Stimulated activated CD4-positive, alpha-beta T cell treated with anti-CD3 and anti-CD28 coated beads, Interleukin-4, amount 100 ng/mL, for 4 hours (primary cell): ENCODE results near the gene RAD23A.
A peak's percentile ranks its signal among the peaks of the same experiment; 100 is the strongest.

ENCODE experiments used
- DNase-seq, 2 experiments: peaks; one replicate each; pipeline ENCODE4 v3.0.0-alpha.2; 2020

Gene RAD23A

DNA sequence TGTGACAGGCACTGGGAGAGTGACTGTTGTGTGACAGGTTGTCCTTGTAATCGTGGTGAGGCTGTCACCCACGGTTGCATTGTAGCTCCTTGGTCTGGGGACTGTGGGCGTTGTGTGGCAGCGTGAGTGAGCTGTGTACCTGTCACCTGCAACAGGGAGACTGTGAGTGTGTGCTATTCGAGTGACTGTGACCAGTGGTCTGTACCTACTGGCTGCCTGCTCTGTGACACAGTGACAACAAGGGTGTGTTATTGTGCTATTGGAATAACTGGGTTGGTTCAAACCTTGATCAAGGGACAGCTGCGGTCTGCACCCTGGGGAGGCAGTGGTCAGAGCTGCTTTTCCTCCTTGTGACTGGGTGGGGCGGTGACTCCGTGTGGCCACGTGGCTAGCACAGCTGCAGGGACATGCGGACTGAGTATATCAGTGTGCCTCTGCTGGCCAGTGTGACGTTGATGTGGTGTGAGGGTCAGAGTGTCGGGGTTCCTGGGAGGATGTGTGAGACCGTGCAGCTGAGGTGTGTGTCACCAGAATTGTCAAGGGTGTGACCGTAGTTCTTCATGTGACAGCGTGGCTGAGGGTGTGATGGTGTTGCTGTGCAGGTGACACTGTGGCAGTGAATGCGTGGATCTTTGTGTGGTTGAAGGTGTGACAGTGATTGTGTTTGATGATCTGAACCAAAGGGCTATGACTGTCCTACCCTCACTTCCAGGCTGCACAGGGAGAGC is 39.6 kb downstream of the RAD23A start:
- DNase-seq = no peak

DNA sequence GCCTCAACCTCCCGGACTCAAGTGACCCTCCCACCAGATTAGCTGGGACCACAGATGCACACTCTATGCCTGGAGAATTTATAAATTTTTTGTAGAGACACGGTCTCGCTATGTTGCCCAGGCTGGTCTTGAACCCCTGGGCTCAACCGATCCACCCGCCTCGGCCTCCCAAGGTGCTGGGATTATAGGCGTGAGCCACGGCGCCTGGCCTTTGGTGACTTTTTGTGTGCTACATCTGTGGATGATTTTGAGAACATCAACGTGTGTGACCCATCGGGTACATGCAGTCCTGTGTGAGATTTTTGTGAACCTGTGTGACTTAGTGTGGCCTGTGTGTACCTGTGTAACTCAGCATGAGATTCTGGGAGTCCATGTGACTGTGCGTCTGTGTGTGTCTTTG is 41.1 kb downstream of the RAD23A start:
- DNase-seq = no peak

DNA sequence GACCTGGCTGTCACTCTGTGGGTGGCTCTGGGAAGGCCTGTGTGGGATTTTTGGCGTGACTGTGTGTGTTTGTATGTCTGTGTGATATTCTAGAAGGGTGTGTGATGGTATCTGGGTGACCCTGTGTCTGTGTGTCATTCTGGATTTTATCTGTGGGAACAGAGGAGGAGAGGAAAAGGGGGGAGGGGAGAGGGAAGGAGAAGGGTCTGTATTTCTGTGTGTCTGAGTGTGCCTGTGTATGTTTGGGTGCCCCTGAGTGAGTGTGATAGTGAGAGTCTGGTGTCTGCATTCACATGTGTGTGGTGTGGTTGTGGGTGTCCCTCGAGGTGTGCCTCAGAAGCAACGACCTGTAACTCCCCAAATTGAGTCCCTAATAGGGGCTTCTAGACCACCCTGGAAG is 41.5 kb downstream of the RAD23A start:
- no peak for DNase-seq

DNA sequence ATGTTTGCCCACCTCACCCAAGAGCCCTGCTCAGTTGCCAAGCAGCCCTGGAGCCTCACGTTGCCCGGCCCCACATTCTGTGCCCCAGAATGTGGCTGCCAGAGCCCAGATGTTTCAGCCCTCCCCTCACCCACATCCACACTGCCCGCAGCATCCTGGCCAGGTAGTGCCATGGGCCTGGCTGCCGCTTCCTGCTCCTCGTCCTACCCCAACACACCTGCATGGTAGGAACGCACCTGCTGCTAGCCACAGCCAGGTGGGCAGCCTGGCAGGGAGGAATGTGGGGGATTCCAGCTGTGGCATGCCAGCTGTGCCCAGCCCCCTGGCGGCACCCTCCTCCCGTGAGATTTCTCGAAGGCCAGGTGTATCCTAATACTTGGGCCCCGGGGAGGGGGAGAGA is 42.1 kb downstream of the RAD23A start:
- DNase-seq = no peak

DNA sequence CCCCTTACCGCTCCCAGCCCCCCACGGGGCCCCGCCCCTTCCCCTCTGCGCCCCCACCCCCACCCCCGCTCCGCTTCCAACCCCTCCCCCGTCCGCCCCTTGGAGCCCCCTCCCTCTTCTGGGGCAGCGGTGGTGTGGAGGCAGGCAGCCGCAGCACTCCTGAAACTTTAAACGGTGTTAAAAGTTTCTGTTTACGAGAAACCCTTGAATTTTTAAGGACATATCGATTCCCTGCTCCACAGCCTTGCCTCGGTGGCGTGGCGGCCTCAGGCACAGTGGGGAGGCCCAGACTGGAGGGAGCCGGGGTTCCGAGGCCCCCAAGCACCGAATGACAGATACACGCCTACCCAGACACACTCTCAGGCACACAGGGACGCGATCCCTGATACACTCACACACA is 44.8 kb downstream of the RAD23A start:
- no peak for DNase-seq

DNA sequence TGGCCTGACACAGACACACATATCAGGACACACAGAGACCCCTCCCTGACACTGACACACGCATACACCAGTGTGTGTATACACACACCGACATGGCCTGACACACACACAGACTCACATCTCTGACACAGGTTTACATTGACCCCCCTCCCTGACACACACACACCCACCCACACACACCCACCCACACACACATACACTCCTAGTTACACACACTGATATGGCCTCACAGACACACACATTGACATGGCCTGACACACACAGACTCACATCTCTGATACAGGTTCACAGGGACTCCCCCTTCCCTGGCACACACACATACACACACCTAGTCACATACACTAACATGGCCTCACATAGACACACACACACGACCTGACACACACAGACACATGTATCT is 45.2 kb downstream of the RAD23A start:
- DNase-seq = no peak

DNA sequence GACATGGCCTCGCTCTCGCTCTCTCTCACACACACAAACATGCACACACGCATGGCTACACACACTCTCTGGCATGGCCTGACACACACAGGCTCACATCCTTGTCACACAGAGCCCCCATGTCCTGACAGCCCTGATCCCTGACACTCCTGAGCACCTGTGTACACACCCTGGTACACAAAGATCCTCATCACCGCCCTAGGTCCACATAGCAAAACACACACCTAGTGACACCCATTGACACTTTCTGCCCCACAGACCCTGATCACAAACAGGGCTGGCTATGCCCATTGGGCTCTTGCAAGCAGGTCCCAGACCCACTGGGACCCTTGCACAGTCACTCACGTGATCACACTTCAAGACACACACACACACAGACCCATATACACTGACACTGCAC is 45.6 kb downstream of the RAD23A start:
- DNase-seq = no peak

DNA sequence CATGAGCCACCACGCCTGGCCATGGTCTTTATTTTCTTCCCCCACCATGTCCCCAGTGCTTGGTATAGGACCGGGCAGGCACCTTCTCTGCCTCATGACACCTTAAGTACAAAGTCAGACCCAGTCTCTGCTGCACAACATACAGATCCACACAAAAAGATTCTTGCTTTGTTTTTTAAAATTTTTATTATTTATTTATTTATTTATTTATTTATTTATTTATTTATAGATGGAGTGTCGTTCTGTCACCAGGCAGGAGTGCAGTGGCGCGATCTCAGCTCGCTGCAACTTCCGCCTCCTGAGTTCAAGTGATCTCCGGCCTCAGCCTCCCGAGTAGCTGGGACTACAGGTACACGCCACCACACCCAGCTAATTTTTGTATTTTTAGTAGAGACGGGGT is 47.1 kb downstream of the RAD23A start:
- no peak for DNase-seq

DNA sequence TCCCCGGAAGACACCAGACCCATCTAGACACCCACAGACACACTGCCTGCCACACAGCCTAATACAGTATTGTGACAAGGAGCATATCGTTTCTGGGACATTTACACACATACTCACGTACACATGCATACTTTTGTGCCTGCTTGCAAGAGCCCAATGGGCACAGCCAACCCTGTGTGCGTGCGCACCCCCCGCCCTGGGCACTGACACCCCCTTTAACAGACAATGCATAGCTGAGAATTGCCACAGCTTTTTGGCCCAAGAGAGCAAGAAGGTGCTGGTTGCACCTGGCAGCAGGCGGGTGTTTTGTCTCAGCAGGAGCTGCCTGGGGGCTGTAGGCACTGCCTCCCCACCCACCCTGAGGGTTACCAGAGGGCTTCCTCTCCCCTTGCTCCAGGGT is 47.9 kb downstream of the RAD23A start:
- no peak for DNase-seq

DNA sequence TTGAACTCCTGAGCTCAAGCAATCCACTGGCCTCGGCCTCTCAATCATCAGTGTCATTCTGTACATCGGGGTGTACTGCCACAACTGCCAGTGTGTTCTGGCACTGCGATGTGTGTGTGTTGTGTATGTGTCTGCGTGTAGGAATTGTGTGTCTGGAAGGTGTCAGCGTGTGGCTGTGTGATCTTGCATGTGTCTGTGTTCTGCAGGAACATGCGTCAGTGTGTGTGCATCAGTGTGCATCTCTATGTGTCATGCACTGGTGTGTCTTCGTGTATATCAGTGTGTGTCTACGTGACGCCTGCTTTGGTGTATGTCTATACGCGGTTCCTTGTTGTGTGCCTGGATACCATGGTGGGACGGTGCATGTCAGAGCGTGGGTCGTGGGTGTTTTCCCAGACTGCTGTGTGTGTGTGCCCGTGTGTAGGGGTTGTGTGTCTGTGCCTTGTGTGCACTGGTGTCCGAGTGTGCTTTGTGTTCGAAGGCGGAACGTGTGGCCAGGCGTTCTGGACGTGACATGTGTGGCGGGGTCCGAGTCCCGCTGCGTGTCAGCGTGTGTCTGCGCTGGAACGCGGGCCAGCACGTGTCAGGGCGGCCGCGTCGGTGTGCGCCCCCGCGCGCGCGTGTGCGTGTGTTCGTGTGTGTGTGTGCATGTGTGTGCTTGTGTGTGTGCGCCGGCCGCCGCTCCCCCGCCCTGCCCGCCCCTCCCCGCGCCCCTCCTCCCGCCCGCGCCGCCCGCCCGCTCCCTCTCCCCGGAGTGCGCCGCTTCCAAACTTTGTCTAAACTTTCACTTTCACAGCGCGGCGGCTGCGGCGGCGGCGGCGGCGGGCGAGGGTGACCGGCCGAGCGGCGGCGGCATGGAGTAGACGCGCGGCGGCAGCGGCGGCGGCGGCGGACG is 49.3 kb downstream of the RAD23A start, which contains the start of gene NFIX:
TSS of gene NFIX (plus strand) at position 775 of the 895 bp plus-strand sequence. CDS start 363 bp downstream, outside the sequence.
- peak; percentile 70 to 71 for DNase-seq

DNA sequence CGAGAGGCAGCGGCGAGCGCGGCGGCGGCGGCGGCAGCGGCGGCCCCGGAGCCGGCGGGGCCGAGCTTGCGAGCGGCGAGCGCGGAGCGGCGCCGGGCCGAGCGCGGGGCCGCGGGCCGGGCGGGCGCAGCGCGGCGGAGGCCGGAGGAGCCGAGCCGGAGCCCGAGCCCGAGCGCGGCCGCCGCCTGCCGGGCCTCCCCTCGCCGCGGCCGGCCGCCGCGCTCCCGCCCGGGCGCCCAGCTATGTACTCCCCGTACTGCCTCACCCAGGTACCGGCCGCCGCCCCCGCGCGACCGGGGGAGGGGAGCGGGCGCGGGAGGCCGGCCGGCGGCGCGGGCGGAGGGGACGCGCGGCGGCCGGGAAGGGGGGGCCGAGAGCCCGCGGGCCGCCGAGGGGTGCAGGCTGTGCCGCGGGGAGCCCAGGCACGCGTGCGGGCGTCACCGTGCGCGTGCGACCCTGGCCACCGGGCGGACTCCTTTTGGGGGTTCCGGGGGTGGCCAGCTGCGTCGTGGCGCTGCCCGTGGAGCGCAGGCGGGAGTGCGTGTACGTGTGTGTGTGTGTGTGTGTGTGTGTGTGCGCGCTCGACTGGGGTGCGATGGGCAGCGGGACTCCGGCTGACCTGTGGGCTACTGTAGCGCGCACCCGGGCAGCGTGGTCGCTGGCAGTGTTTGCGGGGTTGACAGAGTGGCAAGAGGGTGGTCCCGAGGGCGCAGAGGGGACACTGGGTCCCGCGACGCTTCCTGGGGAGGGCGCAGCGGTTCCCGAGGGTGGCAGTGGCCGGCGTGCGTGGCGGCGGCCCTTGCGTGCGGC is 50.1 kb downstream of the RAD23A start:
- DNase-seq = no peak

DNA sequence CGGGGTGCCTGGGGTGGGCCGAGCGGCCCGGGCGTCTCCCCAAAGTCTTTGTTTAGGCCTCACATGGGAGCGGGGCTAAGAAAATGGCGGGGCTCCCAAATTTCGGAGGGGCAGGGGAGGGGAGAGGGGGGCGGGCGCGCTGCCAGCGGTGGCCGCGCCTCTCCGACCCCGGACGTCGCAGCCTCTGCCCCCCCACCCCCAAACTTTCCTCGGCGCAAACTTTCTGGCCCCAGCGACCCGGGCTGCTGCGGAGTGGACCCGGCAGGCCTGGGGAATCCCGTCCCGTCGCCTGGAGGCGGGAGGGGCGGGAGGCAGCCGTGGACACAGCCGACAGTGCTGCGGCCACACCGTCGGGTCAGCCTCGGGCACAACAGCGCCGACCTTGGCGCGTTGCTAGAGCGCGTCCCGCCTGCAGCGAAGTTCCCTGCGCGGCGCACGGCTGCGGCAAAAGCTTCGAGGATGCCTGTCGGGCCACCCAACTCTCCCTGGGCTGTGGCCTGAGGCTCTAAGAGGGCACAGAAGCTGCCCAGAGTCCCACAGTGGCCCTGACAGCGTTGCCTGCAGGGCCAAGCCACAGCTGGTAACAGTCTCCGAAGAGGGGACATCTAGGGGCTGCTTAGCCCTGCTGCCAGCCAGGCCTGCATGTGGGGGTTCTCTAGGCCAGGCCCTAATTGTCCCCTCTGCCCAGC is 50.9 kb downstream of the RAD23A start:
- DNase-seq = no peak

DNA sequence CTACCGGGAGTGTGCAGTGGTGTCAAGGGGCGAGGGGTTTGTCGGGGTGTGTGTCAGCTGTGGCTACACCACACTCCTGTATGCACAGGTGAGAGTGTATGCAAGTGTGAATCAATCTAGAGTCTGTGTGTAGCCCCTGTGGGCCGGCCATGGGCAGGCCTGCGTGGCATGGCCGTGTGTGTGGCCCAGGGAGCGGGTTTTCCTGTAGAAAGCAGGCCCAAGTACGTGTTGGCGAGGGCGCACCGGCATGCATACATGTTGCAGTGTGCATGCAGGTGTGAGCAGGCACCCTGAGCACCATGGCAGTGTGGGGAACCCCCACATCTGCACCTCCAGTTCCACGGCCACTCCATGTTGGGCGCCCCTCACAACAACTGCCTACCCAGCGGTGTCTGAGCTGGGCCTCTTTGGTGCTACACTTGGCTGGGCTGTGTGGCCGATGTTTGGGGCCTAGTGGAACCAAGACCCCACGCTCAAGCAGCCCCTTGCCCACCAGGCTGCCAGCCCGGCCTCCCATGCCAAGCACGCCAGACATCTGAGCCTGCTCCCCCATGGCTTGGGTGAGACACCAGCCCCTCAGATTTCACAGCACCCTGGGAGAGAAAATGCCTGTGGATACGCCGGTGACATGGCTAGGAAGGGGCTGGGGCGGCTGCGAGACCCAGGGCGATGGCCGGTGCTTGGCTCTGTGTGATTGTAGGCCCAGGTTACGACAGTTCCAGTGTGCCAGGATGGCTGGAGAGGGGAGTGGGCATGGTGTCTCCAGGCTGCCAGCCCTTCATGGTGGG is 51.7 kb downstream of the RAD23A start:
- no peak for DNase-seq

DNA sequence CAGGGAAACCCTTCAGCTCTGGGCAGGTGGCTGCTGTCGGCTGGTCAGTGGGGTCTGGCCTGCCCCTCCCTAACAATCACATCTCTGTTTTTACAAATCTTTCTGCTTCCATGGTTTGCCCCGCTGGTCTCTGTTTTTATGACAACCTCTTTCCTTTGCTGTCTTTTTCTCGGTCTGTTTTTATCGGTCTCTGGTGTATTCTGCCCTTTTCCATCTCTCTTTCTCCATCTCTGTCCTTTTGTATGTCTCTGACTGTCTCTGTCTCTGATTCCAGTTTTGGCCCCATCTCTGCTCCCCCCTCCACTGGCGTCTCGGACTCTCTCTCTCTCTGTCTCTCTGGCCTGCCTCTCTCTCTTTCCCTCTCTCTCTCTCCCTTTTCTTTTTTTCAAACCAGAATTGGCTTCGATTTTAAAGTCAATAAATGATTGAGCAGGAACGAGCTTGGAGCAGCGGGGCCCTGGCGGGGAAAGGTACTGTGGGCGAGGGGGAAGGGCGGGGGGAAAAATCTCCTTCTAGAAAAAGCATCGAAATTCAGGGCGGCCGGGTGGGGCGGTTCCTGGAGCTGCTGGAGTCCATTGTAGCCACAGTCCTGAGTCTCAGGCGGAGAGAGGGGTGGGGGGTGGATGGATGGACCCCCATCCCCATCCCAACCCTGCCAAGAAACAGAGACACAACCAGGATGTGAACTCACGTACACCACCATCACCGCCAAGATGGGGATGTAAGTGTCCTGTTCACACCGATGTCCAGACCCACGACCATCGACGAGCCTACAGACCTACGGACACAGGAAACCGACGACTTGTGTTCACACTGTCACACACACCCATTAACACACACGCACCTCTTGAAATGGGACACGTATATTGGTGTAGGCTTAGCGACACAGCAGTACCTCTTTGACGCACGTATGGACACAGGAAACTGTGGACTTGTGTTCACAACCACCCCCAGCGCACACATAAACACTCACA is 52.6 kb downstream of the RAD23A start:
- no peak for DNase-seq

DNA sequence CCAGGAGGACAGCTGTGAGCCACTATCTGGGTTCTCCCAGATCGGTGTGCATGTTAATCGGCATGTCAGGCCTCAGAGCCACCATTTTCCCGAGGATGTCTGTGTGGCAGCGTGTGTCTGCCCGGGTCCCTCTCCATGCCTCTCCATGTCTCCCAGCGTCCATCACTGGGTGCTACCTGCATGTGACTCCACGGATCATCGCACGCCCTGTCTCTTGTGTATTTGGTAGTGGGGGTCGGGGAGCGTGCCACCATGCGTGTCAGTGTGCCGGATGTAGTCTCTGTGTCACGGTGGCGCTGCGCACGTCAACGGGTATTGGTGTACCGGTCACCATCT is 55.5 kb downstream of the RAD23A start:
- no peak for DNase-seq

DNA sequence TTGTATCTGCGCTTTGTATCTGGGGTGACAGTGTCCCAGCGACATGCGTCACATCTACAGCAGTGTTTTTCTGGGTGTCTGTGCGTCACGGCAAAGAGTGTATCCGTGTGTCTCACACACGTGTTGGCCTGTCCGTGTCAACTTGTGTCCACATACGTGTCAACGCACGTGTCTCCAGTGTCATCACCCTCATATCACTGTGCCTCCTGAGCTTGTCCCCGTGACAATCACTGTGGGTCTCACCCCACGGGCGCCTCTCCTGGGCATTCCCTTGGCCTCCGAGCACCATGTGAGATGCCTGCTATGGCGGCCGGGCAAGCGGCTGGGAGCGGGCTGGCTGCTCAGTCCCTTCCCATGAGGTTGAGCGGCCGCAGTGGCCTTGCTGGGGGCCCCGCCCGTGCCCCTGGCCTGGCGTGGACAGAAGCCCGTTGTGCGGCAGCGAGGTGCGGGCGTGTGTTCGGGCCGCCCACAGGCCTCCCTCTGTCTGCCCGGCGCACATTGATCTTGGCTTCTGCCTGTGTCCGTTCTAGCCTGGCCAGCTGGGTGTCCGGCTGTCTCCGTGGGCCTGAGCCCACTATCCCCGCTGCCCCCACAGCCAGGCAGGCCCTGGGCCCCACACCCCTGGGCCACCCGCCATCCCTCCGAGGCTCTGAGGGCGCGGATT is 56.0 kb downstream of the RAD23A start:
- DNase-seq = no peak

DNA sequence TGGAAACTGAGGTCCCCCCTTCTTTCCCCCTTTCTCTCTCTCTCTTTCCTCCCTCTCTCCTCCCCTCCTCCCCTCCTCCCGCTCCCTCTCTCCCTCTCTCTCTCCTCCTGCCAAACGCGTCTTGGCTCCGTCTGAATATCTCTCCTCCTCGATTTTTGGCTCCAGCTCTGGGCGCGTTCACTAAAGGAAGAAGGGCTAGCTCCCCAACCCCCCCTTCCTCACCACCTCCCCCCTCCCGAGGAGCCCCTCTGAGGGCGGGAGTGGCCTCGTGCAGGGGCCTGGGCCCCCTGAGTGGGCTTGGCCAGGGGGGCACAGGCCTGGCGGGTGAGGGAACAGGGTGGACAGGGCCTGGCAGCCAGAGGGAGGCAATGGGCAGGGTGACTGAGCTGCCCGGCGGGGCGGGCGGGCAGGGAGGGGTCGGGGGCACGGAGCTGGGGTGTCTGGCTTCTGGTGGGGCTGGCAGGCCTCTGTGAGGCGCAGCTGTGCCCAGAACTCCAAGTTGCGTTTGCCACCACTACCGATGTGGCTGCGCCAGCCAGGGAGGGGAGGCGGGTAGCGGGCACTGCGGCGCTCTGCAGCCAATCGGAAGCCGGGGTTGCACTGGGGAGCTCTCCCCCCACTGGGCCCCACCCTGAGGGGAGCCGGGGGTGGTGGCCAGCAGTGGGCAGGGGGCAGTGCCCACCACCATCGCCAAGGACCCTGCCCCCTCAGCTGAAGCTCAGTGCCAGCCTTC is 56.7 kb downstream of the RAD23A start:
- DNase-seq = no peak

DNA sequence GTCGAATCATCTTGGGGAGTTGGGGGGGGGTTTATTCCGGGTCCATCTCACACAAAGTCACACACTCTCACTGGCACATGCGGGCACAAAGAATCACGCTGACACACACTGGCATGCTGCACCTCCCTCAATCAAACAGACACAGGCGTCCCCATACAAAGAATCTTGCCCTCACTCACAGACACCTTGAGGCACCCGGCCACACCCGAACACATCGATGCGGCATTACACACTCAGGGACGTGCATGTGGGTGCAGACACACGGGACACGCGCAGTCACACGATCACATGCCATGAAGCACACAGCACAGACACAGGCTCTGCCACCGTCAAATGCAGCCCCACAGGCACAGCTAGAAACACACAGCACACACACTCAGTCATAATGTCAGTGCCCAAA is 57.4 kb downstream of the RAD23A start:
- no peak for DNase-seq
